Measurements from ENCODE around the gene CENPT.
A peak's percentile ranks its signal among the peaks of the same experiment; 100 is the strongest.

Gene CENPT, protein sequence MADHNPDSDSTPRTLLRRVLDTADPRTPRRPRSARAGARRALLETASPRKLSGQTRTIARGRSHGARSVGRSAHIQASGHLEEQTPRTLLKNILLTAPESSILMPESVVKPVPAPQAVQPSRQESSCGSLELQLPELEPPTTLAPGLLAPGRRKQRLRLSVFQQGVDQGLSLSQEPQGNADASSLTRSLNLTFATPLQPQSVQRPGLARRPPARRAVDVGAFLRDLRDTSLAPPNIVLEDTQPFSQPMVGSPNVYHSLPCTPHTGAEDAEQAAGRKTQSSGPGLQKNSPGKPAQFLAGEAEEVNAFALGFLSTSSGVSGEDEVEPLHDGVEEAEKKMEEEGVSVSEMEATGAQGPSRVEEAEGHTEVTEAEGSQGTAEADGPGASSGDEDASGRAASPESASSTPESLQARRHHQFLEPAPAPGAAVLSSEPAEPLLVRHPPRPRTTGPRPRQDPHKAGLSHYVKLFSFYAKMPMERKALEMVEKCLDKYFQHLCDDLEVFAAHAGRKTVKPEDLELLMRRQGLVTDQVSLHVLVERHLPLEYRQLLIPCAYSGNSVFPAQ

DNA sequence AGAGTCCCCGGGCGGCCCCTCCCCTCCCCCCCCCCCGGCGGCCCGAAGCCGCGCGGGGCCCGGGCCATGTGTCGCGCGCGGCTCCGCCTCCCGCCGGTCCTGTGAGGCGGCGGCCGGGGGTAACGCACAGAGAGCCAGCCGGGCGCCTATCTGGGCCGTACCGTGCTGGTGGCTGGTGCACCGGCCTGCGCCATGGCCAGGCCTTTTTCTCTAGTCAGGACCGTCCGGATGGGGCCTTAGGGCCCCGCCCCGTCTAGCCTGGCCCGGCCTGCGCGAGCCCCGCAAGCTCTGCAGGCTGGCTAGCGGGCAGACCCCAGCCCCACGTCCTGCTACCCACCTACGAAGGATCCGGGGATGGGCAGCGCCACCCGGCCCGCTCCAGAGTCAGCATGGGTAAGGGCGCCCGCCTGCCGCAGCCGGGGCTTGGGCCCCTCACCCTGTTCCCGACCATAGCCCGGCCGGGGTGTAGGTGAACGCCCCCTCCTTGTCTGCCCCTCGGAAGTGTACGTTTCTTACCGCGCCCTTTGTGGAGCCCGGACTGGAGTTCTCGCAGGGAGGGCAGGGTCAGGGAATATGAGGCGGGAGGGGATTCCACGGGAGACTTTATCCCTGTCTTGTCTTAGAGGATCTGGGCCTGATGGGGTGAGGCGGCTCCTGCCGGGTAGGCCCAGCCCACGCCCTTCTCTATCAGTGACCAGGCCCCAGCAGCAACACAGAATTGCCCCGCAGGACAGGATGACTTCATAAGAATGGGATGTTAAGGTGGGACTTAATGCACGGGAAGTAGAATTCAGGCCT is at the start of gene CENPT:
TSS of gene CENPT (minus strand) at position 630 of the 798 bp plus-strand sequence. CDS start 13,834 bp downstream, outside the sequence.
- peak in 1 of 2 experiments; percentile 10 for DNase-seq

DNA sequence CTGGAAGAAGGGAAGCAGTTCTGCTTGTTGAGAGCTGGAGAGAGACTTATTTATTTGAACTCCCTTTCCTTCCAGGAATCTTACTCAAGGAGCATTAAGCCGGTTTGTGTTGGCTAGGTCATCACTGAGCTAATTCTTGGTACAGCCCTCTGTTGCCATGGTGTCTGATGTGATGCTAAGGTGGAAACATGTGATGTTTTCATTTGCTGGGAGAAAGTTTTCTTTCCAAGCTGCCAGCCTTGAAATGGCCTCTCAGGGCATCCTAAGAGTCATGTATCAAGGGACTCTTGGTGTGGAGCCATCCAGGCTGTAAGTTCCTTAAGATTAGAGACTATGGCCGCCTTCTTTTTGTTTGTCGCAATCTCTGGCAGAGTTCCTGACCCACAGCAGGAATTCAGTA is 49.7 kb upstream of the CENPT start:
- DNase-seq = no peak

DNA sequence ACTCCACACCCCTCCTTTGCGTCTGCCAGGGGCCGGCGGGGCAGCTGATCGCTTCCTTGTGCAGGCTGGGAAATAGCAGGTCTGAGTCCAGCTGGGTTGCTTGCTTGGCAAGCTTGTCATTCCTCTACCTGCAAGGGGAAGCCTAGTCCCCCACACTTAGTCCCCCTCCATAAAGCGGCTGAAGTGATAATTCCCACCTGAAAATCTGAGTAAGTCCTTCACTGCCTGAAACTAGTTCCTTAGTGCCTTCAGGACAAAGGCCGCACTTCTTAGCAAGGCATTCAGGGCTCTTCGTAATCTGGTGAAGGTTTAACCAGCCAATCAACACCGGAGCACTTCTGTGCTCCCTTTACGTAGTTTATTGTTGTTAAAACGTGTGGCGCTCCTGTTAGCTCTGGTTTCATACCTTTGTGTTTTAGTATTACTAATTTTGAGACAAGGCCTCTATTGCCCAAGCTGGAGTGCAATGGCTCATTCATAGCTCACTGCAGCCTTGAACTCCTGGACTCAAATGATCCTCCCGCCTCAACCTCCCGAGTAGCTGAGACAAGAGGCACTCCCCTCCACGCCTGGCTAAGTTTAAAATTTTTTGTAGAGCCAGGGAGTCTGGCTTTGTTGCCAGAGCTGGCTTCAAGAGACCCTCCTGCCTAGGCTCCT is 46.4 kb upstream of the CENPT start:
- DNase-seq = peak in 1 of 2 experiments; percentile 9

DNA sequence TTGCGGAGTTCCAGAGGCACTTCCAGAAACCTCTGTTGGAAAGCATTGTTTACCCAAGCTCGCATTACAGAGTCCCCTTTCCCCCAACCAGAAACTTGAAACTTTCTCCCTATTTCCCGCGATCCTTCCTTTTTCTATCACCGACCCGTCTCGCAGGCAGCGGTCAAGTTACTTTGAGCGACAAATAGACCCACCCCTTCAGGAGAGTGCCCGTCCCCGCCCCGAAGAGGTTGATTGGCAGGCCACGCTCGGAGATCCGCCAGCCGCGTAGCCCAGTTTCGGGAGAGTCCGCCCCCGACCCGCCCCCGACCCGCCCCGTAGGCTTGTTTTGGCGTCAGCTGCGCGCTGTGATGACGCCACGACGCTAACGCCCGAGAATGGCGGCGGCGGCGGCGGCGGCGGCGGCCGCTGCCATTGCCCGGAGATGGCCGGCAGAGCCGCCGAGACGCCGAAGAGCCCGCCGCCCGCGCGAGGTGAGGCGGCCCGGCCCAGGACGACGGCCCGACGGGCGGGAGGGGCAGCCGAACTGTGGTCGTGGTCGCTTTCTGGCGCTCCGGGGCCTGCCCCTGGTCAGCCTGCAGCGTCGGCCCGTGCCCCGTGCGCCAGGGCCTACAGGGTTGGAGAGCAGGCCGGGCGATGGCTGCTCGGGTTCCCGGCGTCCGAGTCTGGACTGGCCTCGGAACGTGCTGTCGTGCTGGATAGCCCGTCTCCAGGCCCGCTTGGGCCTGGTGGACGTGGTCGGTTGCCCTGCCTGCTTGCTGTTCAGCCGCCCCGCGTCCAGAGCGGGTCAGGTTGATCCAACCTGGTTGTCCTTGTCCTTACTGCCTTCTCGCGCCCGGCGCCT is 45.6 kb upstream of the CENPT start, which contains the start of gene PSKH1:
TSS of gene PSKH1 (plus strand) at position 356 of the 844 bp plus-strand sequence. CDS start 15,496 bp downstream, outside the sequence.
- DNase-seq = peak; percentile 94

DNA sequence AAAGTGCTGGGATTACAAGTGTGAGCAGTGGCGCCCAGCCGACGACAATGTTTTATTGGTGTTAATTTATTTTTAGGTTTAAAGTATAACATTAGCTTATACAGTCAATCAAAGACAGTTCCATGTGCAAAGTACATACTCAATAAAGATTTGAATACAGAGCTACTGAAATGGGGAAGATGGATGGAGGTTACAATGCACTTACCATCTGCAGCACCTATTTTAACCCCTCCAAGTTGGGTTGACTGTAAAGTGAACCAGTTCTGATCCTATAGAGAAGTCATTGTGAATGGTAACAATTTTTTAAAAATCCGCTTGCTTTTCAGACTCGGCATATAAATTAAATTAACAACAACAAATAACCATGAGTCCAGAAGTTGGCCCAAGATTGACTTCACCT is 44.9 kb upstream of the CENPT start:
- no peak for DNase-seq

DNA sequence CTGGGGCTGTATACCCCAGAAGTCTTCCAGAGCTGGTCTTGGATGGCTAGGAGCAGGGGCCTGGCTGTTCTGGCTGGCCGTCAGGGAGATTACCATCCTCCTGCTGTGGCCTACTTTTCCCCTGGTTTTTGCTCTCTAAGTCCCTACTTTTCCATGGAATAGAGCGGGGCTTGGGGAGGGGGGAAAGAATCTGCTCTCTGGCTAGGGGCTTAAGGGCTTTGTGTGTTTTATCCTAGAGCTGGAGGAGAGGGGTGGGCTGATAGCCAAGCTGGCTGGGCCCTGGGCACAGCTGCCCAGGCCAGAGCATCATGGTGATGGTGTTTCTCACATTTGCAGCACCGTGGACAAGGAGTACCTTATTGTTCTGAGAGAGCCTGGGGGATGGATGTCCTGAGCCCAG is 40.8 kb upstream of the CENPT start:
- DNase-seq = no peak

DNA sequence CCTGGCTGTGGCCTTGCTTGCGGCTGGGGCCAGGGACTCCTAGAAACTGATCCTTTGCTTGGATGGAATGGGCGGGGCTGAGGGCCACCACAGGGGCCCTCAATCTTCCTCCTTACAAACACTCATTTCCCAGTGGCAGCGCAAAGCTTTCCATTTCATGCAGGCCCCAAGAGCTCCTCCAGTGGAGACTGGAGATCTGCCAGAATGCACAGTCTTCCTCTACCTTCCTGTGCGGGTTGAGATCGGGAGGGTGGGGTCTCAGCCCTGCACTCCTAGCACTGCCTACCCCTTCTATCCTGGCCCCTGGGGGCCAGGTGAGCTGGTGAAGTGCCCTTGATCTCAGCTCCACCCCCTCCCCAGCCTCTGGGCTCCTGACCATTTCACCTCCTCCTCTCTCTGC is 38.9 kb upstream of the CENPT start:
- no peak for DNase-seq

DNA sequence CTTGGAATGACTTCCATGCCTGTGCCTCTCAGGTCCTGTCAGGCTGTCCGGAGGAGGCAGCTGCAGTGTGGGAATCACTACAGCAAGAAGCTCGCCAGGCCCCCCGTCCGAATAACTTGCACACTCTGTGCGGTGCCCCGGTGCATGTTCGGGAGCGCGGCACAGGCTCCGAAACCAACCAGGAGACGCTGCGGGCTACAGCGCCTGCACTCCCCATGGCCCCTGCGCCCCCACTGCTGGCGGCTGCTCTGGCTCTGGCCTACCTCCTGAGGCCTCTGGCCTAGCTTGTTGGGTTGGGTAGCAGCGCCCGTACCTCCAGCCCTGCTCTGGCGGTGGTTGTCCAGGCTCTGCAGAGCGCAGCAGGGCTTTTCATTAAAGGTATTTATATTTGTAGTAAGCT is 38.5 kb upstream of the CENPT start:
- no peak for DNase-seq

DNA sequence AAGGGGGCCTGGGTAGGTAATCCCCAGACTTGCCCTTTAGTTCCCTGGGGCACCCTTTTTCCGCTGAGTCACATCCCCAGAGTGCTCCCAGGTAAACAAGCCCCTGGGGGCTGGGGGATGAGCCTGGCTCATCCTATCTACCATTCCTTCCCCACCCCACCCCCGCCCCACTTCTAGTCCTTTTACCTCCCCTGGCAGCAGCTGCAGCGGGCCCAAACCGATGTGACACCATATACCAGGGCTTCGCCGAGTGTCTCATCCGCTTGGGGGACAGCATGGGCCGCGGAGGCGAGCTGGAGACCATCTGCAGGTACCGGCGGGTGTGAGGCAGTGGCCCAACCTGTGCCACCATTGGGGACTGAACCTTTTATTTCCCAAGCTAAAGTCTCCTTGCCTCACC is 38.1 kb upstream of the CENPT start:
- DNase-seq = no peak

DNA sequence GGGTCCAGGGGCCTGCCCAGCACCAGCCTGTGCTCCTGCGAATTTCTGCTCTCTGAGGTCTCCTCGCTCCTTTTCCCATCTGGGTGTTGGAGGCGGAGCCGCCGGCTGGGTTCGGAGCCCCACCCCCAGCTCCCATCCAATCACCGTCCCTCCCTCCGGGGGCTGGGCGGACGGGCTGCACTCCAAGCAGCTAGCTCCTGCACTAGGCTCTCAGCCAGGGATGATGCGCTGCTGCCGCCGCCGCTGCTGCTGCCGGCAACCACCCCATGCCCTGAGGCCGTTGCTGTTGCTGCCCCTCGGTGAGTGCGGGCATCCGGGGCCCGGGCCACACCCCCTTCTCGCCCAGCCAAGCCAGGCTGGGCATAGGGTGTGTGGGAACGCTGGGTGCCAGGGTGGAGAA is 37.2 kb upstream of the CENPT start, which contains the start of gene NRN1L:
TSS of gene NRN1L (plus strand) at position 202 of the 400 bp plus-strand sequence. CDS start at position 221, 19 bp downstream.
- DNase-seq = no peak

DNA sequence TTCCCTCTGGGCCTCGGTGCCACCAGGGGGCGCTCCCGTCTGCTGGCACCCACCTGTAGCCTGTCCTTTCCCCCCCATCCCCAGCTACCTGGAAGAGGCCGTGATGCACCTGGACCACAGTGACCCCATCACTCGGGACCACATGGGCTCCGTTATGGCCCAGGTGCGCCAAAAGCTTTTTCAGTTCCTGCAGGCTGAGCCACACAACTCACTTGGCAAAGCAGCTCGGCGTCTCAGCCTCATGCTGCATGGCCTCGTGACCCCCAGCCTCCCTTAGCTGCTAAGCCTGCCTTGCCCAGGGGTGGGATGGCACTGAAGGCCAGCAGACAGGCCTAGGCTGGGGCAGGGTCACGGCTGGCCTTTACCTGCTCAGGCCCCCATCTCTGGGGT is 36.4 kb upstream of the CENPT start:
- peak; percentile 66 to 67 for DNase-seq

DNA sequence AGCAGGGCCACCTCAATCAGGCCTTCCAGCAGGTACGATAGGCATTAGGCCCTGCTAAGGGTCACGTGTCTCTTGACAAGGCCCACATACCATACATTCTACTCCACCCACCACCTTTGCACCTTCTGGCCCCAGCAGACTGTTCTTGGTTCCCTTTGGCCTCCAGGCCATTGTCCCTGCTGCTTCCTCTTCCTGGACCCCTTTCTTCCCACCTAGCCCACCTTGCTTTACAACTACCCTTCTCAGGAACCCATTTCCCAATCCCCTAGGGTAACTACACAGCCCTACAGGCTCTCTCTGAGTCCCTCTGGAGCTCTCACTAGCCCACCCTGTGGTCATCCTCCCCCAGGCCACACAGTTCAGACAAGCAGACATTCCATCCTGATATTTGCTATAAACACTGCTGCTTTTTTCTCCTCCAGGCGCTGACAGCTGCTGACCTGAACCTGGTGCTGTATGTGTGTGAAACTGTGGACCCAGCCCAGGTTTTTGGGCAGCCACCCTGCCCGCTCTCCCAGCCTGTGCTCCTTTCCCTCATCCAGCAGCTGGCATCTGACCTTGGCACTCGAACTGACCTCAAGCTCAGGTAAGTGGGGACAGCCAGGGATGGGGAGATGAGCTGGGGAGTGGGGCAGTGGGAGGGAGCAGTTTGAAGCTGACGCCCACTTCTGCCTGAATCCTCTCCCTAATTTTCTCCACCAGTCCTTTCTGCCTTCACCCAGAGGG is 35.8 kb upstream of the CENPT start:
- DNase-seq = no peak

DNA sequence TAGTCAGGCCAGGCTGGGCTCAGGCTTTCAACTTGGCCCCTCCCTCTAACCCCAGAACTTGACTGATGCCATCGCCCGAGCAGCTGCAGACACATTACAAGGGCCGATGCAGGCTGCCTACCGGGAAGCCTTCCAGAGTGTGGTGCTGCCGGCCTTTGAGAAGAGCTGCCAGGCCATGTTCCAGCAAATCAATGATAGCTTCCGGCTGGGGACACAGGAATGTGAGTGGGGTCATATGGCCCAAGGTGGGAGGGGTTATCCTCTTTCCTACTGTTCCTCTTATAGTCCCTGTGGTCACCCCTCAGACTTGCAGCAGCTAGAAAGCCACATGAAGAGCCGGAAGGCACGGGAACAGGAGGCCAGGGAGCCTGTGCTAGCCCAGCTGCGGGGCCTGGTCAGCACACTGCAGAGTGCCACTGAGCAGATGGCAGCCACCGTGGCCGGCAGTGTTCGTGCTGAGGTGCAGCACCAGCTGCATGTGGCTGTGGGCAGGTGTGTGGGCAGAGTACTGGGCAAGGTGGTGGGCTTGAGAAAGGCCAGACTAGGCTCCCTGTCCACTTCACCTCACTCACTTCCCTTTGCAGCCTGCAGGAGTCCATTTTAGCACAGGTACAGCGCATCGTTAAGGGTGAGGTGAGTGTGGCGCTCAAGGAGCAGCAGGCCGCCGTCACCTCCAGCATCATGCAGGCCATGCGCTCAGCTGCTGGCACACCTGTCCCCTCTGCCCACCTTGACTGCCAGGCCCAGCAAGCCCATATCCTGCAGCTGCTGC is 35.1 kb upstream of the CENPT start:
- DNase-seq = no peak

DNA sequence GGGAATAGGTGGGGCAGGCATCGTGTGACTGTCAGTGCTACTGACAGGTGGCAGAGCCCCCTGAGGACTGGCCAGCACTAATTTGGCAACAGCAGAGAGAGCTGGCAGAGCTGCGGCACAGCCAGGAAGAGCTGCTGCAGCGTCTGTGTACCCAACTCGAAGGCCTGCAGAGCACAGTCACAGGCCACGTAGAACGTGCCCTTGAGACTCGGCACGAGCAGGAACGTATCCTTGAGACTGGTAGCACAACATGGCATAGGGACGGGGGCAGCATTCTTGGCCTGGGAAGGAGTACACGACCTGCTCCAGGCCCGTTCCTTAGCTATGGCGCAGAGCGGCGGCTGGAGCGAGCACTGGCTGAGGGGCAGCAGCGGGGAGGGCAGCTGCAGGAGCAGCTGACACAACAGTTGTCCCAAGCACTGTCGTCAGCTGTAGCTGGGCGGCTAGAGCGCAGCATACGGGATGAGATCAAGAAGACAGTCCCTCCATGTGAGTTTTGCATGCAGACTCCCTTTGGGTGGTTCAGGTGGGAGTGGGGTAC is 34.2 kb upstream of the CENPT start:
- no peak for DNase-seq

DNA sequence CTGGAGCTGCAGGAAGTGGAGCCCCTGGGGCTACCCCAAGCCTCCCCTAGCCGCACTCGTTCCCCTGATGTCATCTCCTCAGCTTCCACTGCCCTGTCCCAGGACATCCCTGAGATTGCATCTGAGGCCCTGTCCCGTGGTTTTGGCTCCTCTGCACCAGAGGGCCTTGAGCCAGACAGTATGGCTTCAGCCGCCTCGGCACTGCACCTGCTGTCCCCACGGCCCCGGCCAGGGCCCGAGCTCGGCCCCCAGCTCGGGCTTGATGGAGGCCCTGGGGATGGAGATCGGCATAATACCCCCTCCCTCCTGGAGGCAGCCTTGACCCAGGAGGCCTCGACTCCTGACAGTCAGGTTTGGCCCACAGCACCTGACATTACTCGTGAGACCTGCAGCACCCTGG is 33.1 kb upstream of the CENPT start:
- no peak for DNase-seq

DNA sequence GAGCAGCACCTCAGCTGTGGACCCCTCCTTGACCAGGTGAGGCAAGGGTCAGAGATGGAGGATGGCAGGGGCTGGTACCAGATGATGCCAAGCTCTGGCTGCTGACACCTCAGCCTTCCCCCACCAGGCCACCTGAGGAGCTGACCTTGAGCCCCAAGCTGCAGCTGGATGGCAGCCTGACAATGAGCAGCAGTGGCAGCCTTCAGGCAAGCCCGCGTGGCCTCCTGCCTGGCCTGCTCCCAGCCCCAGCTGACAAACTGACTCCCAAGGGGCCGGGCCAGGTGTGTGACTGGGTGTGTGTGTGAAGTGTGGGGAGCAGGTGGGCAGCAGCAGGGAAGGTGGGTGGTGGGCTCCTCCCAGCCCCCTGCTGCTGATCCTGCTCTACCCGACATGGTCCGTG is 32.4 kb upstream of the CENPT start:
- no peak for DNase-seq

DNA sequence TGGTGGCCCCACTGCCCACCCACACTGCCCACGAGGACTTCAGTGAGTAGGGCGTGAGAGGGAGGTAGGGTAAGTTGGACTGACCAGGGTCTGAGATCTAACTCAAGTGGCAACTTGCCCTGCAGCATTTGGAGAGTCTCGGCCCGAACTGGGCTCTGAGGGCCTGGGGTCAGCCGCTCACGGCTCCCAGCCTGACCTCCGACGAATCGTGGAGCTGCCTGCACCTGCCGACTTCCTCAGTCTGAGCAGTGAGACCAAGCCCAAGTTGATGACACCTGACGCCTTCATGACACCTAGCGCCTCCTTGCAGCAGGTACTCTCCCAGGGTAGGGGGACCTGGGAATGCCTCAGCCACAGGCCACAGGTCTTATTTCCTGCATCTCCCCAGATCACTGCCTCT is 32.0 kb upstream of the CENPT start:
- no peak for DNase-seq

DNA sequence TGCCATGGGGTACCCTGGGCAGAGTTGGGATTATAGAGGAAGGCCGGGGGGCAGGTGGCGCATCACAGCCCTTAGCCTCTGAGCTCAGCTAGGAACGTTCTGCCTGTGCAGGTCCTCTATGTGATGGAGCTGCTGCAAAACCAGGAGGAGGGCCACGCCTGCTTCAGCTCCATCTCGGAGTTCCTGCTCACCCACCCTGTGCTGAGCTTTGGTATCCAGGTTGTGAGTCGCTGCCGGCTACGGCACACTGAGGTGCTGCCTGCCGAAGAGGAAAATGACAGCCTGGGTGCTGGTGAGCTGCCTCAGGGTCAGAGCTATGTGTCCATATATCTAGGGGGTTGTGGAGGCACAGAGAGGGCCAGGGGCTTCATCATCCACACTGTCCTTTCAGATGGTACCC is 31.4 kb upstream of the CENPT start:
- DNase-seq = no peak

DNA sequence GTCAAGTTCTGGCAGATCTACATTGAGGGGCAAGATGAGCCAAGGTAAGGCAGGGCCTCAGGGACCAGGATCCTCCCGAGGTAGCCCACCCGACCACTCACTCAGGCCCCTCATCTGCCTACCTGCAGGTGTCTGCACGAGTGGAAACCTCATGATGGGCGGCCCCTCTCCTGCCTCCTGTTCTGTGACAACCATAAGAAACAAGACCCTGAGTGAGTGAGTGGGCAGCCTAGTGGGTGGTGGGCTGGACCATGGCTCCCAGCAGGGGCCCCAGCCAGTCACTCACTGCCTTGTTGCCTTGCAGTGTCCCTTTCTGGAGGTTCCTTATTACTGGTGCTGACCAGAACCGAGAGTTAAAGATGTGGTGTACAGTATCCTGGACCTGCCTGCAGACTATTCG is 30.7 kb upstream of the CENPT start:
- DNase-seq = no peak

DNA sequence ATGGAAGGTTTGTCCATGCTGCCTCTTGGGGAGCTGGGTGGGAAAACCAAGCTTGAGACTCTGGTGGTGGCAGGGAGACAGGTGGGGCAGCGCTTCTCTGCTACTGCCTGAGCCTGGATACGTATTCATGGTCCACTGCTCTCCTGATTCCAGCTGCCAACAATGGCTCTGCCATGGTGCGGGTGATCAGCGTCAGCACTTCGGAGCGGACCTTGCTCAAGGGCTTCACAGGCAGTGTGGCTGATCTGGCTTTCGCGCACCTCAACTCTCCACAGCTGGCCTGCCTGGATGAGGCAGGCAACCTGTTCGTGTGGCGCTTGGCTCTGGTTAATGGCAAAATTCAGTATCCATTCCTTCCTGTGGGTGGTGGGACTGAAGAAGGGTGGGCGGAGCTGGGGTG is 29.6 kb upstream of the CENPT start:
- no peak for DNase-seq
